Panc1 (cell line): Measurements from ENCODE around the gene BMF. TPM values are rescaled to one million over a fixed set of nuclear protein-coding genes. Genes with fewer than 3 reads are reported as not detected.

Source experiments
- ATAC-seq: fragments of 200-7000 bp; cut with Tn5 transposase; 2 replicates; pipeline ENCODE4 v1.9.1; 2020; ENCODE audit warnings: mild to moderate bottlenecking, moderate library complexity
- BruUV-seq: library from RNA; stranded (reverse); fragments of 400-500 nt; replicated peaks from 2 replicates; lab custom pipeline; 2021; lab: Mats Ljungman, UMichigan
- CTCF ChIA-PET: fragments of 300-600 bp; sonication (Branson Sonifier 250); formaldehyde crosslinking; loops from one replicate; lab custom pipeline; 2022; ENCODE audit warnings: antibody characterized with exemption; lab: Charles Lee
- POLR2A ChIA-PET: fragments of 300-600 bp; sonication (Branson Sonifier 250); formaldehyde crosslinking; loops from one replicate; lab custom pipeline; 2022; ENCODE audit warnings: antibody characterized with exemption; lab: Charles Lee
- DNase-seq: peaks from one replicate; pipeline ENCODE4 v3.0.0-alpha.2; 2010; ENCODE audit warnings: low read depth, low spot score
- H3K27ac ChIP-seq: 2 replicates; pipeline ENCODE4 v1.5.1; 2011; ENCODE audit warnings: mild to moderate bottlenecking, low read length, inconsistent platforms
- H3K27me3 ChIP-seq: fragments of 200-500 bp; sonication (Bioruptor generic); 2 replicates; pipeline ENCODE4 v1.6.0; 2014; ENCODE audit warnings: low read length, inconsistent platforms; ENCODE audit not compliant: control insufficient read depth, insufficient read depth
- H3K36me3 ChIP-seq: fragments of 200-500 bp; sonication (Bioruptor generic); 2 replicates; pipeline ENCODE4 v1.5.1; 2014; ENCODE audit warnings: inconsistent platforms, mild to moderate bottlenecking, low read length, moderate library complexity; ENCODE audit not compliant: control insufficient read depth, insufficient read depth
- H3K4me1 ChIP-seq: 2 replicates; pipeline ENCODE4 v1.5.1; 2011; ENCODE audit warnings: inconsistent platforms, mild to moderate bottlenecking, low read length, moderate library complexity; ENCODE audit not compliant: control insufficient read depth, insufficient read depth
- H3K4me3 ChIP-seq, 2 experiments: 2 replicates each; pipeline ENCODE4 v1.5.1; 2011 to 2012; ENCODE audit warnings: low read depth in 2 of 2, low read length in 2 of 2, mild to moderate bottlenecking in 2 of 2, inconsistent platforms in 1 of 2, moderate library complexity in 1 of 2
- H3K9me3 ChIP-seq: fragments of 200-500 bp; sonication (Bioruptor generic); 2 replicates; pipeline ENCODE4 v1.5.1; 2014; ENCODE audit warnings: low read depth, mild to moderate bottlenecking, inconsistent platforms, low read length, moderate library complexity; ENCODE audit not compliant: control insufficient read depth, insufficient read depth
- CTCF ChIP-seq: fragments of 450-650 bp; IDR thresholded peaks from 2 replicates; pipeline ENCODE4 v1.5.1; 2017; ENCODE audit warnings: mild to moderate bottlenecking
- POLR2AphosphoS5 ChIP-seq: IDR thresholded peaks from 2 replicates; pipeline ENCODE4 v1.6.1; 2012; ENCODE audit warnings: mild to moderate bottlenecking, low read depth, low read length, moderate library complexity
- REST ChIP-seq, 2 experiments: IDR thresholded peaks; 2 replicates each; pipeline ENCODE4 v1.6.1; 2011 to 2012; ENCODE audit warnings: low read depth in 2 of 2, control low read depth in 1 of 2, low read length in 1 of 2, mild to moderate bottlenecking in 1 of 2, moderate library complexity in 1 of 2; ENCODE audit not compliant: insufficient read depth in 1 of 2
- SIN3A ChIP-seq: IDR thresholded peaks from 2 replicates; pipeline ENCODE4 v1.6.1; 2012; ENCODE audit warnings: low read depth, mild to moderate bottlenecking, low read length, moderate library complexity, borderline replicate concordance; ENCODE audit not compliant: insufficient read depth
- TCF7L2 ChIP-seq: IDR thresholded peaks from 2 replicates; pipeline ENCODE4 v1.6.1; 2011; ENCODE audit warnings: mild to moderate bottlenecking, low read depth, low read length, inconsistent platforms
- in situ Hi-C: cut with HindIII; loops from 2 replicates; pipeline ENCODE4 v1.10.0; 2016; ENCODE audit warnings: low sequenced_read_pairs, low pct_unique_long_range_greater_than_20kb
- intact Hi-C: fragments of 100-400 bp; cut with micrococcal nuclease; formaldehyde crosslinking; loops from one replicate; pipeline ENCODE4 v1.10.0; 2022; ENCODE audit not compliant: unreplicated experiment
- total RNA-seq: library from RNA; stranded (reverse); gene quantifications from one replicate; pipeline ENCODE4 v1.2.1, GENCODE V29; 2021; ENCODE audit not compliant: unreplicated experiment

Gene BMF
- total RNA-seq, 1 experiment from 2014 or later: 7.8 TPM

GRCh38 chr15:40067921-40068624, 40.6 kb downstream of the BMF start:
- TF ChIP-seq SIN3A (no peak), POLR2AphosphoS5 (no peak), CTCF (no peak), TCF7L2 (no peak), REST (IDR thresholded peaks at IDR 0.05; ENCODE audit: insufficient read depth in 1 of 2, low read depth in 2 of 2, low read length in 1 of 2) (no peak)
- BruUV-seq: no TSS peak
- in situ Hi-C loops (no loop called here), intact Hi-C loops (no loop called here)
- ChIA-PET POLR2A (no interaction called here), CTCF (no interaction called here)
- Histone ChIP-seq H3K9me3 (no peaks in the 10 kb centered on the region), H3K27ac (peak overlapping the region; percentile 84; the same call in 1 of the 2 replicates), H3K36me3 (no peaks in the 10 kb centered on the region), H3K27me3 (no peaks in the 10 kb centered on the region), H3K4me3 (no peak overlapping the region), H3K4me1 (peaks cover 50% of the 10 kb centered on the region)
- DNase-seq: no peak
- ATAC-seq: no peak

GRCh38 chr15:40066589-40066988, 42.1 kb downstream of the BMF start:
- Histone ChIP-seq H3K27me3 (no peaks in the 10 kb centered on the region), H3K4me1 (peaks cover 50% of the 10 kb centered on the region), H3K36me3 (no peaks in the 10 kb centered on the region), H3K4me3 (no peak overlapping the region), H3K27ac (peak overlapping the region; percentile 34; the same call in 1 of the 2 replicates), H3K9me3 (no peaks in the 10 kb centered on the region)
- CTCF ChIA-PET: no interaction called here
- no peak for DNase-seq
- no peak for TF ChIP-seq CTCF
- TF ChIP-seq SIN3A: no peak
- TF ChIP-seq POLR2AphosphoS5: no peak
- no peak for TF ChIP-seq TCF7L2
- no peak for TF ChIP-seq REST (IDR thresholded peaks at IDR 0.05; ENCODE audit: insufficient read depth in 1 of 2, low read depth in 2 of 2, low read length in 1 of 2)
- POLR2A ChIA-PET: no interaction called here
- intact Hi-C loops: no loop called here
- ATAC-seq: no peak
- in situ Hi-C loops: no loop called here
- no TSS peak for BruUV-seq
